ENCODE measurements around the gene KCNK7. TPM values are rescaled to one million over a fixed set of nuclear protein-coding genes. Genes with fewer than 3 reads are reported as not detected.

Gene KCNK7
- total RNA-seq, 1 experiment from 2014 or later = 1.4 TPM

DNA sequence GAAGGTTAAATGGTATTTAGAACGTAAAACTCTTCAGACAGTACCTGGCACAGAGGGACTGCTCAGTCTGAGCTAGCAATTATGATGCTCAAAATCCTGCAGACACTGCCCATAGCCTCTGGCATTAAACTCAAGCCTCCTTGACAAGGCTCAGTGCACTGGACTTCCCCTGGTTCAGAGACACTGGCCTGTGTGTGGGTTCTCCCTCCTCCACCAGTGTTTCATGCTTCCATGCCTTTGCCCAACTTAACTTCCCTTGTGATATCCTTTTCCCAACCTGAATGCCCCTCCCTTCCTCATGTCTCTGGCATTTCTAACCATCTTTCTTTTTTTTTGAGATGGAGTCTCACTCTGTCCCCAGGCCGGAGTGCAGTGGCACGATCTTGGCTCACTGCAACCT is 46.5 kb downstream of the KCNK7 start:
- DNase-seq = no peak
- TF ChIP-seq, protein P1, sequence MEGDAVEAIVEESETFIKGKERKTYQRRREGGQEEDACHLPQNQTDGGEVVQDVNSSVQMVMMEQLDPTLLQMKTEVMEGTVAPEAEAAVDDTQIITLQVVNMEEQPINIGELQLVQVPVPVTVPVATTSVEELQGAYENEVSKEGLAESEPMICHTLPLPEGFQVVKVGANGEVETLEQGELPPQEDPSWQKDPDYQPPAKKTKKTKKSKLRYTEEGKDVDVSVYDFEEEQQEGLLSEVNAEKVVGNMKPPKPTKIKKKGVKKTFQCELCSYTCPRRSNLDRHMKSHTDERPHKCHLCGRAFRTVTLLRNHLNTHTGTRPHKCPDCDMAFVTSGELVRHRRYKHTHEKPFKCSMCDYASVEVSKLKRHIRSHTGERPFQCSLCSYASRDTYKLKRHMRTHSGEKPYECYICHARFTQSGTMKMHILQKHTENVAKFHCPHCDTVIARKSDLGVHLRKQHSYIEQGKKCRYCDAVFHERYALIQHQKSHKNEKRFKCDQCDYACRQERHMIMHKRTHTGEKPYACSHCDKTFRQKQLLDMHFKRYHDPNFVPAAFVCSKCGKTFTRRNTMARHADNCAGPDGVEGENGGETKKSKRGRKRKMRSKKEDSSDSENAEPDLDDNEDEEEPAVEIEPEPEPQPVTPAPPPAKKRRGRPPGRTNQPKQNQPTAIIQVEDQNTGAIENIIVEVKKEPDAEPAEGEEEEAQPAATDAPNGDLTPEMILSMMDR (IDR thresholded peaks at IDR 0.05; ENCODE audit: unreplicated experiment) = no peak
- no peaks in the 10 kb centered on the region for H3K27me3 Mint-ChIP-seq (ENCODE audit: unreplicated experiment)
- no peaks in the 10 kb centered on the region for H3K9me3 Mint-ChIP-seq (ENCODE audit: low read depth, unreplicated experiment)
- CTCF ChIA-PET = interaction anchor here (1.0 kb wide), 1 partner anchor 44 kb away, joined by 4 read pairs; no protein-coding TSS in a partner anchor
- BruUV-seq (replicated peaks) = no TSS peak
- intact Hi-C loops (cut with micrococcal nuclease; ENCODE audit: unreplicated experiment) = no loop called here
- peaks cover 71% of the 10 kb centered on the region for H3K36me3 Mint-ChIP-seq (ENCODE audit: insufficient read depth, unreplicated experiment)
- peaks cover 36% of the 10 kb centered on the region for H3K4me1 Mint-ChIP-seq (ENCODE audit: low read depth, unreplicated experiment)
- H3K4me3 Mint-ChIP-seq (ENCODE audit: low read depth, unreplicated experiment) = no peak overlapping the region
- no peak overlapping the region for H3K27ac Mint-ChIP-seq (ENCODE audit: unreplicated experiment)

DNA sequence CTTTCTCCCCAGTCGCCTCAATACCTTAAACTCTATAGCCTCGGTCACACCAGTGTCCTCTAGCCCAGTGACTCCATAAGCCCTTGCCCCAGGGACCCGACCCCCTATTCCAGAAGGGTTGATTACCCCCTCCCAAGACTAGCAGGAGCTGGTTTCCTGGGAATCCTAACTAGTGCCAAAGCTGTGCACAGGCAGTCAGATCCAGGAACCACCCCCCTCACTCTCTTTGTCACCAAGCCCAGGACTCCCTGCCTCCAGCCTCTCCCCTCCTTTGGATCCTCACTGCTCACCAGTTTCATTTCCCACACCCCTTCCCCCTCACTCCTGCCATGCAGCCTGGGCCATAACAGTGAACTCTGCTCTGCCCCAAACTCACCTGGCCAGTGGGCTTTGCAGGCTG is 47.2 kb downstream of the KCNK7 start:
- Mint-ChIP-seq H3K27ac (ENCODE audit: unreplicated experiment) (no peak overlapping the region), H3K9me3 (ENCODE audit: low read depth, unreplicated experiment) (no peaks in the 10 kb centered on the region), H3K36me3 (ENCODE audit: insufficient read depth, unreplicated experiment) (peaks cover 73% of the 10 kb centered on the region), H3K4me3 (ENCODE audit: low read depth, unreplicated experiment) (peak overlapping the region; percentile 23), H3K27me3 (ENCODE audit: unreplicated experiment) (no peaks in the 10 kb centered on the region), H3K4me1 (ENCODE audit: low read depth, unreplicated experiment) (peaks cover 36% of the 10 kb centered on the region)
- CTCF ChIA-PET = interaction anchor here (1.0 kb wide), 1 partner anchor 45 kb away, joined by 4 read pairs; no protein-coding TSS in a partner anchor
- intact Hi-C loops (cut with micrococcal nuclease; ENCODE audit: unreplicated experiment) = no loop called here
- TF ChIP-seq, protein P1 (IDR thresholded peaks at IDR 0.05; ENCODE audit: unreplicated experiment) = no peak
- no TSS peak for BruUV-seq (replicated peaks)
- no peak for DNase-seq

DNA sequence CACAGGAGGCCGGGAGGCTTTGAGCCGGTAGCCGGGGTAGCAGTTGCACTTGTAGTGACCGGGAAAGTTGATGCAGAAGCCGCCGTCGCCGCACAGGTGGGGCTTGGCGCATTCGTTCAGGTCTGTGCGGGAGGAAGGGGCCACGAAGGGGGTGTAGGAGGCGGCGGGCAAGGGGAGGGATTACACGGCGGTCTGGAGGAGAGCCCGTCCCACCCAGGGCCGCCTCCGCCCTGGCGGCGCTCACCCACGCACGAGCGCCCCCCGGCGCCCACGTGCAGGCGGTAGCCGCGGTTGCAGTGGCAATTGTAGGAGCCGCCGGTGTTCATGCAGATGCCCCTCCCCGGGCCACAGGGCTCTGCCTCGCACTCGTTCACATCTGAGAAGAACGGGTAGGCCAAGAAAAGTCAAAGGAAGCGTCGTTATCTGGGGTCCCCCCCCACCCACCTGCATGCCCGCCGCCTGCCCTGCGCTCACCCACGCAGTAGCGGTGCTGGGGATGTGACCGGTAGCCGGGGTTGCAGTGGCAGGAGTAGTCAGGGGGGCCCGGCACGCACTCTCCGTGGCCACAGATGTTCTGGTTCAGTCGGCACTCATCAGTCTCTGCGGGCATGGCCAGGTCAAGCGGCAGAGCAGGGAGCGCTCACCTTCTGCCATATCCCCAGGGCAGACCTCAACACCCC is 48.0 kb downstream of the KCNK7 start:
- CTCF ChIA-PET = no interaction called here
- no peaks in the 10 kb centered on the region for H3K27me3 Mint-ChIP-seq (ENCODE audit: unreplicated experiment)
- no peak for DNase-seq
- no peak overlapping the region for H3K27ac Mint-ChIP-seq (ENCODE audit: unreplicated experiment)
- H3K4me1 Mint-ChIP-seq (ENCODE audit: low read depth, unreplicated experiment) = peaks cover 38% of the 10 kb centered on the region
- TF ChIP-seq, protein P1 (IDR thresholded peaks at IDR 0.05; ENCODE audit: unreplicated experiment) = no peak
- intact Hi-C loops (cut with micrococcal nuclease; ENCODE audit: unreplicated experiment) = no loop called here
- peaks cover 78% of the 10 kb centered on the region for H3K36me3 Mint-ChIP-seq (ENCODE audit: insufficient read depth, unreplicated experiment)
- BruUV-seq (replicated peaks) = no TSS peak
- peak overlapping the region; percentile 23 for H3K4me3 Mint-ChIP-seq (ENCODE audit: low read depth, unreplicated experiment)
- no peaks in the 10 kb centered on the region for H3K9me3 Mint-ChIP-seq (ENCODE audit: low read depth, unreplicated experiment)

DNA sequence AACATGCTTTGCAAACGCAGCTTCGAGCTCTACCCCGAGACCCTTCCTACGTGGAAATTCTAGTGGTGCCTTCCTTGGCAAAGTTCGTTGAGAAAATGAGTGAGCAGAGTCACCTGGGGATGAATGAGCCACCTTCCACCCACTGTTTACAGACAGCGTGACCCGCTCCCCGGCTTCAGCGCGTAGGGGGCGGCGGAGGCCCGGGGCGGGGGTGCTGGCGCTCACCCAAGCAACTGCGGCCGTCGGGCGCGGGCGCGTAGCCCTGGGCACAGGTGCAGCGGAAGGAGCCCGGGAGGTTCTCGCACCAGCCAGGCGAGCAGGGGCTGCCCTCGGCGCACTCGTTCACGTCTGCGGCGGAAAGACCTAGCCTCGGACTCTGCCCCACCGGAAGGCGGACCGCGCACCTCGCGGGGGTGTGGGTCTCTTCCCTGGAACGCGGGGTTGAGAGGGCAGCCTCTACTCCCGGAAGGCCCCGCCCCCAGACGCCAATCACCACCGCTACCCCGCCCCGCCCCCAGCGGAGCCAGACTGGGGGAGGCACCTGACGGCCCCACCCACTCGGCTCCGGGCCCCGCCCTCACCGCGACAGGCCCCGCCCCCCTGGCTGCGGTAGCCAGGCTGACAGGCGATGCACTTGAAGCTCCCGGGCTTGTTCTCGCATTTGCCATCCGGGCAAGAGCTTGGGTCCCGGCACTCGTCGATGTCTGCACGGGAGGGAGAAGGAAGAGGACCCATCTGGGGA is 49.2 kb downstream of the KCNK7 start:
- Mint-ChIP-seq H3K9me3 (ENCODE audit: low read depth, unreplicated experiment) (no peaks in the 10 kb centered on the region), H3K36me3 (ENCODE audit: insufficient read depth, unreplicated experiment) (peaks cover 78% of the 10 kb centered on the region), H3K4me1 (ENCODE audit: low read depth, unreplicated experiment) (peaks cover 36% of the 10 kb centered on the region), H3K27me3 (ENCODE audit: unreplicated experiment) (no peaks in the 10 kb centered on the region), H3K27ac (ENCODE audit: unreplicated experiment) (peak overlapping the region; percentile 8), H3K4me3 (ENCODE audit: low read depth, unreplicated experiment) (peak overlapping the region; percentile 54)
- TF ChIP-seq, protein P1 (IDR thresholded peaks at IDR 0.05; ENCODE audit: unreplicated experiment) = no peak
- intact Hi-C loops (cut with micrococcal nuclease; ENCODE audit: unreplicated experiment) = no loop called here
- BruUV-seq (replicated peaks) = TSS peak; percentile 48
- DNase-seq = peak; percentile 99
- CTCF ChIA-PET = interaction anchor here (0.6 to 0.7 kb wide), 2 partner anchors 26 to 463 kb away, joined by 6 read pairs; no protein-coding TSS in a partner anchor
